NCI-H1436 (cell line): ENCODE results near the gene PDE7B.

Experiments
- DNase-seq: peaks from one replicate; lab custom pipeline; 2025; lab: John Stamatoyannopoulos, UW

PDE7B gene

DNA sequence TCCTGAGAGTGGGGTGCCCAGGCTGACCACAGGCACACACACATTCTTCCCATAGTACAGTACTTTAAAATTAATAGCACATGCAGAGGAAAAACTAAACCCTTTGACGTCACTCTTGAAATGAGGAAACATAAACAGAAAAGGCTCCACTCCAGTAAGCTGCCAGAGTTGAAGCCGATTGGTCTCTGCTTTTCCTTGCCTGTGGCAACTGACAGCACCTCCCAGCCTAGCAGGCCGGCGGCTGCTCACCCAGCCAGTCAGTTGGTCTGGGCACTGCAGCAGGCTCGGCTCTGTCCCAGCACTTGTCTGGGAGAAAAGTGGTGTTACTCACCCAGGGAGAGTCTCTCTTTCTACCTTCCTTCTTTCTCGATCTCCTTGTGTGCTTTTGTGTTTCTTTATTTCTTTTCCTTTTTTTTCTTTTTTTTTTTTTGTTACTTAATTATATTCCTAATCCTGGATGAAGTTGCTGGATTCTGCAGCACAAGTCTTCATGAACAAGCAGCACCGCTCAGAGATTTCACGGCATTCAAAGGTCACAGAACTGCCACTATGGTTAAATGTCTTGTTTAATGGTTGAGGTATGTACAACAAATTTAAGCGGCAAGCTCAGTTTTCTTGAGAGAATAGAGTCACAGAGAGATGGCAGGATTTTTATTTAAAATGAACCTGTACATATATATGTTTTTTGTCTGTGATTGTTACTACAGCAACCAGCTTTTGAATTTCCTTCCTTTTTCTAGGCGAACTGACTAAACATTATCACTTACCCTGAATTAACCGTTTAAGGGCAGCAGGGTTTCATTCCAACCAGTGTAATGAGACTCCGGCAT, at the start of gene PDE7B:
Gene PDE7B, plus strand, starts transcription at position 260 of the 830 bp plus-strand sequence.
- DNase-seq, result peak; percentile 24

DNA sequence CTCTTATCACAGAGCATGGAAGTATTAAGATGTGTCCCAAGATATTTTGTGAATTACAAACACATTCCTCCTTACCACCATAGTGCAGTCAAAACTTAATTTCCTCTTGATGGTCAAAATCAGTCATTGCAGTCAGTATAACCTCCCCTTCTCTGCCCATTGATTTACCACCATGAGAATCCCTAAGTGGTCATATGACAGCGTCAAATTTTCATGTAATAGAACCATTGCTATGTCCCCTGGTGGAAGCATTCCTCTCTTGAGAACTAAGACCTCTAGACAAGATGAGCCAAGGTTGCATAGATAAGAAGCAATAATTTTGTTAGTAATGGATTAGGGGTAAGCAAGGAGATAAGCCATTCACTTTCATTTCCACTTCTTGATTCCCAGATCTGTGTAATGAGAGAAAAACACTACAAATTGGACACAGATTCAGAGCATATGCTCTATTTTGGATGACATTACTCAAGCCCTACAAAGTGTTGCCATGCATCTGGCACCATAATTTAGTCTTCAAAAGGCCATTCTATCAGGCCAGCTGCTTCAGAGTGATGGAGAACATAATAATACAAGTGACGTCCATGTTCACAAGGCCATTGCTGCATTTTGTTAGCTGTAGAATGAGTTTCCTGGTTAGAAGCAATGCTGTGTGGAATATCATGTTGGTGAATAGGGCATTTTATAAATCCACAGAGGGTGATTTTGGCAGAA, 49.6 kb upstream of the PDE7B start:
- no peak for DNase-seq

DNA sequence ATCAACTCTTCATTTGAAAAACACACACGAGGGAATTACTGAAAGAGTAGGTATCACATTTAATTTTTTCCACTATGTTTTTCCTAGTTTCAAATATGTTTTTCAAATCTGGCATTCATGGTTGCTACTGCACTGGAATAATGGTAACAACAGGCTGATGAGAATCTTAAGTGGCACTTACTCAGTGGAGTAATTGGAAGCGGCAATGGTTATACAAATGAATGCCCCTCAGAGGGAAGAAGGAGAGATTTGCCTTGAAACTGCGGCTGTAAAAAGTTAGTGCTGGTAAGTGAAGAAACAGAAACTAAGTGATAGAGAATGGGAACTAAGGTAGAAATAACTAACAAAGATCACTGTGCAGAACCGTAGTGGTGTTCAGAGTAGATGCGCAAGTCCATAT, 41.0 kb upstream of the PDE7B start:
- DNase-seq, result peak; percentile 19

DNA sequence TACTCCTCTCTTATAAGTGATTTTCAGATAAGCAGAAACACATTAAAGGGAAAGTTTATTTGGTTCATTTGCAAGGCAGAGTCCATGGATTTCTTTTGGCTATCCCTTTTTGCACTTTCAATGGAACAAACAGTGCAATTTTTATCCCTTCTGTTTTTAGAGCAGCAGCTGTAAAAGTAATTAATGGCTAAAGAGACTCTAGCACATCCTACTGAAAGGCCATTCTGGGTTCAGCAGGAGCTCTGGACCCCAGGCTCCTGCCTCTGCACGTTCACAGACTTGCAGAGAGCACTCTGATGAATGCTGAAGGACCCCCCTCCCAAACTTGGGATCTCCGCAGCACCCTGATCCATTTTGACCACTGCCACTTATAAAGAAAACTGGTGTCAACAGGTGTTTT, 40.3 kb upstream of the PDE7B start:
- no peak for DNase-seq

DNA sequence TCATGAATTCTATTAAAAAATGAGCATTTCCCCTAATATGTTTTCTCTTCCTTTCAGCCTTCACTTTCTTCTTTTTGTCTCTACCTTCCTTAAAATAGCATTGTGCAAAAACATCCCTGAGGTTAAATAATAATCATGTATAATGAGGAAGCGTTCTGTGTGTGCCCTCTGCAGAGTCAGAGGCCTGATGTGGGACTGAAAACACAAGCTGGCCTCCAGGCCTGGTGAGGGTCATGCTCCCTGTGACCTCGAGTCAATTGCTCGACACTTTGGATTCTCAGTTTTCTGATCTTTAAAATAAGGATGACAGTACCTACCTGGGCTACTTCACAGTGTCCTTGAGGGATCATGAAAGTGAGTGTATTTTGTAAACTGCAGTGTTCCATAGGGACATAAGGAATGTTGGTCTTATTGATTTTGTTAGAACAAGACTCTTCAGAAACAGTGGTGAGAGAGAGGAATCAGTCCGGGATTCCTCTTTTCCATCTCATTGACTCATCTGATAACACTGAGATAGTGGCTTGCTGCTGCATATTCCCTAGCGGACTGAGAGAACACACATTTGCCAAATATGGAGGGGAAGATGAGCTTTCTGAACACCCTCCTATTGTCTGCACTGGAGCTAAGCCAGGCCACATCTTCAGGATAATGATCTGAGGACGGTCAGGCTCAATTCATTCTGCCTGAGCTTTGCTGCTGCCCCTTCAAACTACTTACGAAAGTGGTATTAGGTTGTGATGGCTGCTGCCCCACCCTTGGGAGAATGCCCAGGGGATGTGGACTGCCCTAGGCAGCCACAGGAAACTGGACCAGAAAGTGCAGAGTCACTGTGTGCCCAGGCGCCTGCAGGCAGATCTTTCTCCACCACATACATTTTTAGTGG, 39.6 kb upstream of the PDE7B start:
- no peak for DNase-seq

DNA sequence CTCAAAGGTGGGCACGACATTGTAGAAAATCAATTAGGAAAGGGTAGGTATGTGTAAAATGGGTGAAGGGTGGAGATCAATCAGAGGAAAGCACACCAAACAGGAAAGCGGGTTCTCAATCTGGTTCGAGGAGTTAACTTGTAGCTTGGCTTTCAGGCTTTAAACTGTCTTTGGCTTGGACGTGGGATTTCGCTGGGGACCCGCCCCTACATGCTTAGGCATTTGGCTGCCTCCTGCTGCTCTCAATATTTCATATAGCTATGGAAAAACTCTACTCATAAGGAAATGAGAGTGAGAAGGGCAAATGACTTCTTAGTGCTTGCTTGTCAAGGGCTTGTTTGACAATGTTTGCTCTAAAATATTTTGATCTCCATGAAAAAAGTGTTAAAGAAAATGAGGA, 38.1 kb upstream of the PDE7B start:
- no peak for DNase-seq

DNA sequence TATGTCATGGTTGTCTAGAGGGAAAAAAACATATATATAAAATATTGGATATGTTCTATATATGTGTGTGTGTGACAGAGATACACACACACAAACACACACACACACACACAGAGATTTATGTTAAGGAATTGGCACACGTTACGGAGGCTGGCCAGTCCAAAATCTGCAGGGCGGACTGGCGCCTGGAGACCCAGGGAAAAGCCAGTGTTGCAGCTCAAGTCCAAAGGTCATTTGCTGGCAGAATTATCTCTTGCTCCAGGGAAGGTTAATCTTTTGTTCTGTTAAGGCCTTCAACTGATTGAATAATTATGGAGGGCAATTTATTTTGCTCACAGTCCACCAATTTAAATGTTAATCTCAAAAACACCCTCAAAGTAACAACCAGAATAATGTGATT, 37.5 kb upstream of the PDE7B start:
- no peak for DNase-seq

DNA sequence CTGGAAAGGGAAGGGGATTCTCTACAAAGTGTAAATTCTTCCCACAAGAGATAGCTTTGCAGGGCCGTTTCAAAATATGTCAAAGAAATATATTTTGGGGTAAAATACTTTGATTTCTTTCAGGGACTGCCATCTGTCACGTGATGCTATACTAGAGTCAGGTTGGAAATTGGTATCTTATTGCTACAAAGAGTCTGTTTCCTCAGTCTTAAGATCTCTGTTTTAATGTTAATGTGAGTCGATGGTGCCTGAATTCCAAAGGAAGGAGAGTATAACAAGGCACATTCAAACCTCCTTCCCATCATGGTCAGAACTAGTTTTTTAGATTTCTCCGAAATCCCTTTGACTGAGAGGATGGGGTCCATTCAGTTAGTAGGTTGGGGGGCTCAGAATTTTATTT, 36.3 kb upstream of the PDE7B start:
- DNase-seq, result no peak

DNA sequence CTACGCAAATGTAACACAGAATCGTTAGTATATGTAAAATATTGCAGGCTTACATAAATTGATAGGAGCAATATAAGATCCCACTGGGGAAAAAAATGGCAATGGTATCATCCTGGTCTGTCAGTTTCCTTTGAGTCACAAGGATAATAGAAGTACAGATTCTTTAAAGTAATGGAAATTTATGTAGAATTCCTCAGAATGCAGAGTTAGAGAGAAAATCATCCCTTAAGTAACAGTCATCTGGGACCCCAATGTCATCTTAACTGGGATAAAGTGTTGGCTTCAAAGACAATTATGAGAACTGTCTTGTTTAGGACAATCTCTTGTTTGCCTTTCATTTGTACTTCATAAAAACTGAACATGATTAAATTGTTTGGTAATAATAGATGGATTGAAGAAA, 34.5 kb upstream of the PDE7B start:
- DNase-seq, result no peak

DNA sequence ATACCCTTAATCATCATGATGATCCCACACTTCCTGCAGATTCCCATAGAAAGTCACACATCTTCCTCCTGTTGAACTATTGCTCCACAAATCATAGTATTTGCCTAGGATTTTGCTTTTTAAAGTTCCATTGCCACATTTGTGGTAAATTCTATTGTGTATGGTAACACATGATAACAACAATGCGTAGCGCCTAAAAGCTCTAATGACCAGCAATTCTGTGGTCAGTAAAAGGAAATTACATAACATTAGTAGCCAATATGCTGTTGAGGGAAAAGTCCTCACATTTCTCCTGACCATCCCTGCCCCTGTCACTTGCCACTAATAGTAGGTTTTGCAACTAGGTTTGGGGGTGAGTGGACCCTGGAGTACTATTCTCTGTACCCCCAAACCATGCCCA, 31.8 kb upstream of the PDE7B start:
- no peak for DNase-seq

DNA sequence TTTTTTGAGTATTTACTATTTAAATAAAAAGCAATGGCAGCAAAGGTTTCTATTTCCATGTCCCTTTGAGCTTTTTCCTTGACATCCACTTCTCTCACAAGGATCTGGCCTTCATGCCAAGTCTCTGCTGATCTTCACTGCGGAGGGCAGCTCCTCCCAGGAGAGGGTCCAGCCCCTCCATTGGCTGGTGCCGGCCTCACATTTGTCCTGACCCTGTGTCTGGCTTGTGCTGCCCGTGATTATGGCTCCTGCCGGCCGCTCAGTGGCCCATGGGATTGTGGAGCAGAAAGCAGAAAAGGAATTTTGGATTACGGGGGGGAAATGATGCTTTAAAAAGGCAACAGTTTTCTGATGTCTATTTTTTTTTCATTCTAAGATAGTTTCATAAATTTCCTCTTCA, 31.2 kb upstream of the PDE7B start:
- no peak for DNase-seq

DNA sequence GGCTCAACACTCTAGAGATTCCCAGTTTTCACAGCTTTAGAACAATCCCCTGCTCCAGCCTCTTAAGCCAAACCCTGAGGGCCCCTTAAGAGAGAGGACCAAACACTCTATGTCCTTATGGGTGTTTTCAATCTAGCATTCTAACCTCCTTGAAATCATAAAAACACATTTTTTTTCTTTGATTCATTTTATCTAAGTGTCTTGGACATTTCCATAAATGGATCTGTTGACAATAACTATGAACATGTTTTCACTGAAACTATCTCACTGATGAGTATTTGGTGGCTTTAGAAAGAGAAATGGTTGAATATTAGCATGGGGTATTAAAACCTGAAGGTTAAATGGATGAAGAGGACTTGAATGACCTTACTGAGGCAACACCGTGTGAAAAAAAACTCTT, 27.6 kb upstream of the PDE7B start:
- DNase-seq, result no peak

DNA sequence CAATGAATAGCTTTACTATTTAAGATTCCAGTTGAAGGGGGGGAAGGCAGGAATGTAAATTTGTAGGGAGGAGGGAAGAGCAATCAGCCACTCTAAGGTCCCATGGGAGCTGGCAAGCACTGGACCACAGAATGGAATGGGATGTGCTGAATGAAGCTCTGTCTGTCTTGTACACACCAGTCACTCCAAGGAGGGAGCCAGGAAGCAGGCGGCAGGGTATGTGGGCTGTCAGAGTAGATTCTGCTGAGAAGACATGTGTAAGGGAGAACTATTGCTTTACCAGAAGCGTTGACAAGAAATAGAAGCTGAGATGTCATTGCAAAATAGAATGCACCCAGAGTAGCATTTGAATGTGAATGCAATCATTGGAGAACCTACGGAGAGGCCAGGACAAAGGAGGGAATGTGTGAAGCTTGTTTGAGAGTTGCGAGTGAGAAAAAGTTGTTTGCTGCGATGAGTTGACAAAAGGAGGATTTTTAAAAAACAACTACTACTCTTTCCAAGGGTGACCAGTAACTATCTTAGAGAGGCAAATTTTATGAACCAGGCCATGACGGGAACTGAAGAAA, 25.2 kb upstream of the PDE7B start:
- no peak for DNase-seq

DNA sequence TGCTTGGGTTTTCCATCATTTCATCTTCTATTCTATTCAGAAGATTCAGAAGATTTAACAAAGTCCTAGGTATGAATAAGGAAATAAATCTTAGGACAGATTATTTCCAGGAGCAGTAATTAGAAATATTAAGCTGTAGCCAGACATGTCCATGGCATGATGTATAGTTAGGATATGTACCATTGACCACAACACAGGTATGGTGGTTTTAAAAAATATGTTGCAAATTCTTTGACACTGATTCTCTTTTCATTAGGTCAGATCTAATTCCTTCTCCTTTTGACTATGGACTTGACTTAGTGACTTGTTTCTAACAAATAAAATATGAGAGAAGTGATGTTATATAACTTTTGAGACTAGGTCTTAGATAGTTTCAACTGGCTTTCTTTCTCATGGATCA, 23.5 kb upstream of the PDE7B start:
- no peak for DNase-seq

DNA sequence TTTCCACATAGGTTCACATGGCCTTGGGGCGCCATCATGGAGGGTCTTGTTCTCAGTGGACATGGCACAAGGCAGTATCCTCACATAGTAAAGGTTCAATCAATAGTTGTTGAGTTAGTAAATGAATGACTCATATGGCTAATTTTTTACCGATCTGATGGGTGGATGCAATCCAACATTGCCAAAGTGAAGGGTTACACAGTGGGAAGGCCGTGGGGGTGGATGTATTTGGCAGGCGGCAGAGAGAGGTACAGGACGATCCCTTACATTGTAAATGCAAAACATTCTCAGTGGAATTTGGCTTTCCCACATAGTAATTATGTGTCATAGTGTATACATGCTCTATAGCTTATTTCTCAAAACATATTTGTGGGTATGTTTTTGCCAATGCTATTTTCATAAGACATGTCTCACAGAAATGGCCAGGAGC, 21.0 kb upstream of the PDE7B start:
- DNase-seq, result no peak

DNA sequence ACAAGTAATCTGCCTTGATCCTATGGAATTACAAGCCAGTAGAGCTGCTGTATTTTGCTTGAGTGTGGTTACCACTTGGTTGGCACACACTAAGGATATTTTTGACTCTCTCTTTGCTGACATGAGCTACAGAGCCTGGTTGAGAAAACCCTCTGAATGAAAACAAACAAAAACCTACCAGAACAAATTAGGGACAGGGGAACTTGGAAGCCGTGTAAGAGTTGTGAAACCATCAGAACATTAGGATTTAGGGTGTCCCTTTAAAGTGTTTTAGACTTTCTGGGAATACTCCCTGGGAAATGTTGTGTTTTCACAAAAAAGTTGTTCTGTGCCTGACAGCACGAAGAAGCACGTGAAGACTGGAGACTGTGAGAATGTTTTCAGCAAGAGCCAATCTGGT, 20.5 kb upstream of the PDE7B start:
- DNase-seq, result no peak

DNA sequence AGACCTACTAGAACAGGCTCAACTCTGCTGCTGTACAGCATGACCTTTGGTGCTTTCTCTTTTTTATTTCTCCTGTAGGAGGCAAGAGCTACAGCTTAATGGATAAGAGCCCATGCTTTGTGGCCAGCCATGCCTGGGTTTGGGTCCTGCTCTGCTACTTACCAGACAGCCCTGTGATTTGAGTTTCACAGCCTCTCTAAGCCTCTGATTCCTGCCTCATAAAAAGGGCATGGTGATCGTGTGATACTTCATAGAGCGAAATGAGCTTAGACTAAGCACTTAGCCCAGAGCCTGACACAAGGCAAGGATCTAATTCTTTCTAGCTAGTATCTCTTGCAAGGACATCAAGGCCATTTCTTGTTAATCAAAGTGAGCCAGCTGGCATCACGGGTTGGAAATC, 19.3 kb upstream of the PDE7B start:
- no peak for DNase-seq

DNA sequence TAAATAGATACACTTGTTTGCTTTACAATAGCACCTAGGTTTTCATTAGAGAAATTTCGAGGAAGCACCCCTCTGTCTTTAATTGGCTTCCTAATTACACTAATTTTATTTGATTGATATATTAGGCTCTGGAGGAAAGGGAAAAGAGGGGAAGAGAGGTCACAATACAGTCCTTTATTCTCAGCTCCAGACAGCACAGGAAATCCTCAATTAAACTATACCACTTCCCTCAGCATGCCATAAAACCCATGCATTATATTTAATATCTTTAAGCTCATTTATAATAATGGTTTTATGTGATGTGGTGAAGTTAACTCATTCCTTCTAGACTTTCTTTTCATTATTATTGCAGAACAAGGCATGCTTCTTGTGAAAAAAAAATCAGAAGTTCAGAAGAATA, 17.7 kb upstream of the PDE7B start:
- no peak for DNase-seq

DNA sequence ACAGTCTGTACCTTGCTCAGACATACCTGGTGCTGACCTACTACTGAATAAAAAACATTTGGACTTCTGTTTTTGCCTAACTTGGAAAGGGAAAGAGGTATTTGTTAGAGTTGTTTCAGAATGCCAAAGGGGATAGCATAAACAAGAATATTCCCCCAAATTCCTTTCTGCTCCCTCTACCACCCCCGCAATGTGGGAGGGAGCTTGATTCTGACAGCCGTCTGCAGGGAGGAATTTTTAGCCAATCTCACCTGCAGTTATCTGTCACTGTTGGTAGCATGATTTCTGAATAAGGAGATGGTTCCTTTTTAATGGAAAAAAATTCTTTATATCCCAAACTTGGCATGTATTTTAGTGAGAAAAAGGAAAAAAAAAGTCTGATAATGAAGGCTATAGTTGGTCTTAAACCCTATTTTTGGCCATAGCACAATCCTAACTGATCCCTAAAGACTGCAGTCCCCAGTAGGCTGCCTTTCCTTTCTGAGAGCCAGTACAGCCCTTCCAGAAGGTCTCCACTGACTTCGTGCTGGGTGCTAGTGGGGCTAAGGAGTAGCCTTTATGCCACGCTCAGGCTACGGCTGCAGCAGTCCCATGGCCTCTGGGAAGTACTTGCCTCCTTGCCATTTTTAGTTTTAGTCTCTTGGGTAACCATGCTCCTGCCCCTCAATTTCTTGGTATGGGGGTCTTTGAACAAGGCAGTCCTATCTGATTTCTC, 13.6 kb upstream of the PDE7B start:
- DNase-seq, result no peak

DNA sequence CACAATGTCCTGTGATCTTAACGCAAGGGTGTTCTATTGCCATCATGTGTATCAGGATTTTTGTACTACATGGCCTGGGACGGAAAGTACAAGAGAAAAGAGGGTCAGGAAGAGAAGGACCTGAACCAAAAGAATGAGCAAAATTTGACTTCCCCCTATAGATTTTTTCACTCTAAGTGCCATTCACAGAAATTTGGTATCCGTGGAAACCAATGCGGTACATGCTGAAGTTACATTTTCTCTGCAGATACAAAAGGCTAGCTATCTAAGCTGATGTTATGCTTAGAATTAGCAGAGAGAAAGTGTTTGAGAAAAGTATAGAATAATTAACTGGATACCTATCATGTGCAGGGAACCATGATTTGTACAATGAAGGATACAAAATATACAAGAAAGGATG, 12.4 kb upstream of the PDE7B start:
- DNase-seq, result no peak

DNA sequence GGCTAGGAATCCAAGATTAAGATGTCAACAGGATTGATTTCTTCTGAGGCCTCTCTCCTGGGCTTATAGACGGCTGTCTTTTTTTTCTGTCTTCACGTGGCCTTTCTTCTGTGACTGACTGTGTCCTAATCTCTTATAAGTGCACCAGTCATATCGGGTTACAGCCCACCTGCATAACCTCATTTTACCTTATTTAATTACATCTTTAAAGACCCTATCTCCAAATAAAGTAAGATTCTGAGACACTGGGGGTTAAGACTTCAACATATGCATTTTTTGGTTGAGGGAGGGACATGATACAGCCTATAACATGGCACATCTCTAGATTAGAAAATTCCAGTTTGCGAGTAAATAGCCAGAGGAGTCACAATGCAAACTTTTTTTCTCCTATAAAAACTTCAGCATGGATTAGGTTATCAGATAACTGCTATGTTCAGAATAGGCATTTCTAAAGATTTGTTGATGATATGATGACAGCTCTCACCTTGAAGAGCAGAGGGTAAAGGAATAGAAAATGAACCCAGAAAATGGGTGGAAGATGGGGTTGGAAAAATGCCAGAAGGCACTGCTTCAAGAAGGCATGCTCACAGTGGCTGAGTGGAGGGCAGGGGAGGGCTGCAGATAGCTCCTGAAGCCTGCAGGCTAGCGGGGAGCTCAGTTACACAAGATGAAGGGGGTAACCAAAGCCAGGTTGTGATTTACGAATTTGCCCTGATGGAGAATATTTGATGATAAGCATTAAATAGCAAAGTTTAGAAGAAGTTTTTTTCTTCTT, 8.7 kb upstream of the PDE7B start:
- peak; percentile 16 for DNase-seq
